Measurements from ENCODE around the gene RHOBTB3.

DNA sequence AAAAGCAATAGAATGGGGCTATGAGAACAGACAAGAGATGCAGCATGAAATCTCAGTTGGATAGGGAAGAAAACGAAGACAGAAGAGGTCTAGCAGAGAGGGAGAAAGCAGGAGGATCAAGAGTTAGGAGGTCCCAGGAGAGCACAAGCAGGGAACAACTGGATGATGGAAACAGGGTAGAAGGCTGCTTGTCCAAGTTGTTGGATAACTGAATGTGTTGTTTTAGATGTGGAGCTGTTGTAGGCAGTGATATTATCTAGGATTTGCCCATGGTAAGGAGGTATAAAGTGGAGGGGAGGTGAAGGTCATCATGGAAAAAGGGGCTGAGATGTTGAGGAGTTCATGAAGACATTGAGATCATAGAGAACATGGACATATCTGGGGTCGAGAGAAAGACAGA lies 12.4 kb upstream of the RHOBTB3 start:
- TF ChIP-seq, protein P1, sequence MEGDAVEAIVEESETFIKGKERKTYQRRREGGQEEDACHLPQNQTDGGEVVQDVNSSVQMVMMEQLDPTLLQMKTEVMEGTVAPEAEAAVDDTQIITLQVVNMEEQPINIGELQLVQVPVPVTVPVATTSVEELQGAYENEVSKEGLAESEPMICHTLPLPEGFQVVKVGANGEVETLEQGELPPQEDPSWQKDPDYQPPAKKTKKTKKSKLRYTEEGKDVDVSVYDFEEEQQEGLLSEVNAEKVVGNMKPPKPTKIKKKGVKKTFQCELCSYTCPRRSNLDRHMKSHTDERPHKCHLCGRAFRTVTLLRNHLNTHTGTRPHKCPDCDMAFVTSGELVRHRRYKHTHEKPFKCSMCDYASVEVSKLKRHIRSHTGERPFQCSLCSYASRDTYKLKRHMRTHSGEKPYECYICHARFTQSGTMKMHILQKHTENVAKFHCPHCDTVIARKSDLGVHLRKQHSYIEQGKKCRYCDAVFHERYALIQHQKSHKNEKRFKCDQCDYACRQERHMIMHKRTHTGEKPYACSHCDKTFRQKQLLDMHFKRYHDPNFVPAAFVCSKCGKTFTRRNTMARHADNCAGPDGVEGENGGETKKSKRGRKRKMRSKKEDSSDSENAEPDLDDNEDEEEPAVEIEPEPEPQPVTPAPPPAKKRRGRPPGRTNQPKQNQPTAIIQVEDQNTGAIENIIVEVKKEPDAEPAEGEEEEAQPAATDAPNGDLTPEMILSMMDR (IDR thresholded peaks at IDR 0.05 in 2 of 3, conservative IDR thresholded peaks at IDR 0.05 in 1 of 3; ENCODE audit: borderline replicate concordance in 1 of 3, insufficient read depth in 1 of 3, low read depth in 2 of 3, low read length in 2 of 3), result no peak
- TF ChIP-seq ZNF274 (IDR thresholded peaks at IDR 0.05; ENCODE audit: low read depth, low read length) (no peak), CBX3 (IDR thresholded peaks at IDR 0.05; ENCODE audit: low read depth) (no peak), POLR2A (IDR thresholded peaks at IDR 0.05; ENCODE audit: borderline replicate concordance, extremely low read depth, insufficient read depth, insufficient read length) (no peak), CEBPB (IDR thresholded peaks at IDR 0.05; ENCODE audit: low read depth) (no peak), RAD21 (IDR thresholded peaks at IDR 0.05; ENCODE audit: low read depth) (no peak), YY1 (IDR thresholded peaks at IDR 0.05; ENCODE audit: extremely low read depth, insufficient replicate concordance, low read depth, low read length) (no peak), EZH2 (IDR thresholded peaks at IDR 0.05) (no peak), ELF1 (IDR thresholded peaks at IDR 0.05; ENCODE audit: borderline replicate concordance, low read depth) (no peak), JUND (IDR thresholded peaks at IDR 0.05) (no peak), EZH2phosphoT487 (IDR thresholded peaks at IDR 0.05; ENCODE audit: borderline replicate concordance) (no peak)
- TF ChIP-seq, protein P2, sequence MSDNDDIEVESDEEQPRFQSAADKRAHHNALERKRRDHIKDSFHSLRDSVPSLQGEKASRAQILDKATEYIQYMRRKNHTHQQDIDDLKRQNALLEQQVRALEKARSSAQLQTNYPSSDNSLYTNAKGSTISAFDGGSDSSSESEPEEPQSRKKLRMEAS (IDR thresholded peaks at IDR 0.05), result no peak
